Activated T-cell treated with anti-CD3 and anti-CD28 coated beads, Interleukin-2, amount 50 U/mL, for 1 hour (primary cell): ENCODE results near the gene MOBP.

Source experiments
- DNase-seq: peaks from one replicate; pipeline ENCODE4 v3.0.0-alpha.2; 2020

The MOBP gene

DNA sequence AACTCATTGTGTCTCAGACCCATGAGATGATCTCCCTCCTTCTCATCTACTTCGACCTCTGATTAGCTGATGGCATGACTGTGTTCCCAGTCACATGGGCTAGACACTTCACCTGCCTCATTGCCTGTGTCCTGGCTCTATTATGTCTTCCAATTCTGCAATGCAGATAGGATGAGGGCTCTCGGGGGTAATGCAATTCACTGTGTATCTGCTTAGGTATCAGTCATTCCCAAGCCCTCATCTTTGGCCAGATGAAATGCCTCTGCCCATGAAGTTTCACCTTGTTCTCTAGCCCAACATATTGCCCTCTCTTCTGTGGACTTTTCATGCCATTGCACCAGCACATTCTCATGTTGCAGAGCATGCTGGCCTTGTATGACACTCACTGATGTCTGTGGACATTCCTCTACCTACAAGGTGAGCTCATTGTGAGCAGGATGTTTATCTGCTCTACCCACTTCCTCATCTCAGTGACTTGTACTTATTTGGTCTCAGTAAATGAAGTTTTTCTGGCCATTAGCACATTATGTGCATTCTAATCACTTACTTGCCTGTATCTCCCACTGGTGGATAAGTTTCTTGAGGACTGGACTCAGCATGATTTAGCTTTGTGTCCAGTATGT is 32.3 kb downstream of the MOBP start:
- no peak for DNase-seq

- no peak for DNase-seq
Observed at GRCh38 chr3:39501059-39501458, 33.6 kb downstream of the MOBP start.

DNA sequence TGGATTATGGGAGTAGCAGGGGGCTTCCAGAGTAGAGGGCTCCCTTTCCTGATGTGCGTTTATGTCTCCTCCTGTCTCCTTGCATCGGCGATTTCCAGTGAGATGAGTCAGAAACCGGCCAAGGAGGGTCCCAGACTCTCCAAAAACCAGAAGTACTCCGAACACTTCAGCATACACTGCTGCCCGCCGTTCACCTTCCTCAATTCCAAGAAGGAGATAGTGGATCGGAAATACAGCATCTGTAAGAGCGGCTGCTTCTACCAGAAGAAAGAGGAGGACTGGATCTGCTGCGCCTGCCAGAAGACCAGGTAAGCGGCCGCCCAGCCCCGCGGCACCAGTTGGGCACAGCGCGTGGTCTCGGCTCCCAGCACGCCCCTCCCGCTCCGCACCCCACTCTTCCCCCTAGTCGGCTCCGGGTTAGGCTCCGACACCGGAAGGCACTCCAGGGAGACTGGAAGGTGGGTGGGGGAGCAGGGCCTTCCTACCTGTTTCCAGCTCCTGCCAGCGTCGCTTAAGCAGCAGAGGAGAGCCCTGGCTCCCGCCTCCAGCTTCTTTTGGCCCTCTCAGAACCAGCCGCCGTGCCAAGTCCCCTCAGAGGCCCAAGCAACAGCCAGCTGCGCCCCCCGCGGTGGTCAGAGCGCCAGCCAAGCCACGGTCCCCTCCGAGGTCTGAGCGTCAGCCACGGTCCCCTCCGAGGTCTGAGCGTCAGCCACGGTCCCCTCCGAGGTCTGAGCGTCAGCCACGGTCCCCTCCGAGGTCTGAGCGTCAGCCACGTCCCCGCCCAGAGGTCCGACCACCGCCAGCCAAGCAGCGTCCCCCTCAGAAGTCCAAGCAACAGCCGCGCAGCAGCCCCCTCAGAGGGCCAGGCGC is 34.7 kb downstream of the MOBP start:
- no peak for DNase-seq

- no peak for DNase-seq
Observed at GRCh38 chr3:39502838-39503145, 35.3 kb downstream of the MOBP start.

DNA sequence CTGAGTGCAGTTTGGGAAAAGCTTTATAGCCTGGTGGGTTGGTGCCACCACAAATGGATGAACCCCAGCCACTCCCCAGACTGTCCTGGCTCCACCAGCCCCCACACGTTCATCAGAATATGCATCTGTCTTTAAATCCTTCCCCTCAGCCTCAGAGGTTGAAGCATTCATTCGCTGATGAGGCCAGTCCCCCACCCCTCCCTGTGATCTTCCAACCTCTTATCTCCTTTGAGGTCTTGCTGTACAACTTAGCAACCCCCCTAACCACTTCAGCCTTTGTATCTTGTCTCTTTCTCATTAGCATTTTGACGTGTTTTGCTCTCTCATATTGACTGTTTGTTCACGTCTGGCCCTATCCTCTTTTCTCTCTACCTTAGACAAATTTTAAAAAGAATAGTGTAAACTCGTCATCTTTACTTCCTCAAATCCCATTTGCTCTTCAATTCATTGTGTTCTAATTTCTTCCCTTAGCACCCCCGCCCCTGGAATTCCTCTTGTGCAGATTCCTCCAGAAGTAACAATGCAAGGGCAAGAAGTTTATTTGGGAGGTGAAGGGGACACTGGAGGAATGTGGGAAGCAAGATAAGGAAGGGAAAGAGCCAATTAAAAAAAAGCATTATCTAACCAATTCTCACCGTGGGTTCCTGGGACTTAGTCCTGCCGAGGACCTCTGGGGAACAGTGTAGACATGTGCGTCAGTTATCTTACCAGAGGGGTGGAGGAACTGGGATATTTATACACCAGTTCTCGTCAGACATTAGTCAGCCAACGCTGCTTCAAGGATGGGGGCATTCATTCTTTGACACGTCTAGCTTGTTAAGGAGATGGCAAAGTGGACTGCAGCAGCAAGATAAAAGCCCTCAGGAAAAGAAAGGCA is 38.6 kb downstream of the MOBP start:
- DNase-seq, result no peak

DNA sequence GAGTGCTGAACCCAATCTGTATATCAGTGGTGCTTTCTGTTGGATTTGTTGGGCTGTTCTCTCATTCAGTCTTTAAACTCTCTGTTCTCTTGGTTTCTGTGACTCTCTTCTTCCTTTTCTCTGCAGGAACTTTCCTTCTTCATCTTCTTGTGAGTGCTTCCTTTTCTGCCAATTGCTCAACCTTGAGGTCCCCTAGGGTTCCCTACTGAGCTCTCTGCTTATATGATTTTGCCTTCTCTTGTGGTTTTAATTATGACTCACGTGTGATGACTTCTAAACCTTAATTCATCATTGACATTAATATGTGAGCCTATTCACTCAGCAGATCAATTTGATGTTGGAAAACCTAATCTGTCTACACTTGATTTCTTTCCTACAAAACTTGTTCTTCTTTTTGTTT is 39.4 kb downstream of the MOBP start:
- no peak for DNase-seq

DNA sequence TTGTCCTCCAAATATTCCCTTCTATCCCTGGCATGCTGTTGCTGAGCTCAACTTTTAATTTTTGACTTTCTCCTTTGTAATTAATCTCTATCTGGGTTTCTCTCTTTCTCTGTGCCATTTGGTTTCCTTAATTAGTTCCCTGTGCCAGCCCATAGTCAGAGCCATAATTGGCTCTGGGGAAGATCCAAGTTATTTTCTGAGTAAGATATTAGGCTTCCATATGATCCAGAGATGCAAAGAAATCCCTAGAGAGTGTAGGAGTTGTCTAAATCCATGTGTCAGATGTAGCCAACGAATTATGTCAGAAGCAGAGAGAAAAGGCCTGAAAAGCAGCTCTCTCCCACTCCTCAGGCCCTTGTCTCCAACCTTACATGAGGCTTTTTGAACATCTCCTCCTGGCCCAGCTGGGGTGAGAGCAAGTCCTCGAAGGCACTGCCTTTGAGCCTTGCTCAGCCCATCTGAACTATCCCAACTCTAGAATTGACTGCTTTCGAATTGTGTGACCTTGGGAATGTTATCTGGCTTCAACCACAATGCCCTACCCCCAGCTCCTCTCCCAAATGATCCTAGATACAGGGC is 46.4 kb downstream of the MOBP start:
- DNase-seq, result no peak

GRCh38 chr3:39515681-39516441 is 48.4 kb downstream of the MOBP start:
- no peak for DNase-seq

GRCh38 chr3:39519103-39519502 is 51.6 kb downstream of the MOBP start:
- no peak for DNase-seq

DNA sequence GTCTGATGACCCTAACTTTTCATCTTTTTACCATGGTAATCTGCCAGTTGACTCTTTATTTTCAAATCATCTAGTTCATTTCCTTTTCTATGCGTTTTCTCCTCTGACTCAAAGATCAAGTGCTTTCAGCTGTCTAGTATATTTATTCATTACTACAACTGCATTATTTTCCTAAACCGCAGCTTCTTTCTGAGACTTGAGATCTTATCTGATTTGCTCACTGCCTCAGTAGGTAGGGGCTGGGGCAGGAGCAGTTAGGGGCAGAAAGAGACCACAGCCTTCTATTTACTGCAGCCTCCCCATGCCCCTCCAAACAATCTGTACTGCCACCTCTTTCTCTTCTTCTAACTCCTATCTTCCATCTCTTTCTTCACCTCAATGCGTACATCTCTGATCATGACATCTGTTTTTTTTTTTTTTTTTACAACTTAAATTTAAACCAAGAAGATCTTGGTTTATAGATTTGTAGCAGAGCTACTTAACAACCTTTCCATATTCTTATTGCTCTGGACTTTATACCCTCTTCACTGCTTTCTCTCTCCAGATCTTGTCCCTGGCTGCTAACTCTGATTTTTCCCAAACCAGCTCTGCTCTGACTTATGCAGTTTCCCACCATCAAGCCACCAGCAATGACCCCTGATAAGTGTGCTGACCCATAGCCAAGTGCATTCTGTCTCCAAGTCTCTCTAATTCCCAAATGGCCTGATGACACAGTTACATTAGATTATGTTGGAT is 52.2 kb downstream of the MOBP start:
- no peak for DNase-seq

DNA sequence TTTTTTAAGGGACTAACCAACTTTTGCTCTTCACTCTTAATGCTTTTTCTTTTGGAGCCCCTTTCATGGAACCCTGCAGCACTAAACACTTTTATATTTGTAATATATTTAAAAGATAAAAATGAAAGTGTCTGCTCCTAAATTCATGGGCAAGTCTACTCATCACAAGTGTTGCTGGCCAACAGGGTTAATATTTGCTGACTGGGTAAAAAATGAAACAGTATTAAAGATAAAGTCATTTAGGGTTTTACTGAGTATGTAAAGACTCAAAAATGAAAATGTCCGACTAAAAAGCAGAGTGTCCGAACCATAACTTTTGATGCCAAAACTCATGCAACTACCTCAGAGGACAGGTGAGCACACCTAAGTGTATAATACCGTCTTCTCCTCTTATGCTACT is 54.0 kb downstream of the MOBP start:
- DNase-seq, result no peak

GRCh38 chr3:39524107-39524506 is 56.6 kb downstream of the MOBP start:
- no peak for DNase-seq

GRCh38 chr3:39528844-39529243 is 61.4 kb downstream of the MOBP start:
- no peak for DNase-seq

GRCh38 chr3:39529577-39529976 is 62.1 kb downstream of the MOBP start:
- DNase-seq, result no peak

GRCh38 chr3:39531066-39531465 is 63.6 kb downstream of the MOBP start:
- DNase-seq, result no peak

GRCh38 chr3:39531665-39532064 is 64.2 kb downstream of the MOBP start:
- no peak for DNase-seq

DNA sequence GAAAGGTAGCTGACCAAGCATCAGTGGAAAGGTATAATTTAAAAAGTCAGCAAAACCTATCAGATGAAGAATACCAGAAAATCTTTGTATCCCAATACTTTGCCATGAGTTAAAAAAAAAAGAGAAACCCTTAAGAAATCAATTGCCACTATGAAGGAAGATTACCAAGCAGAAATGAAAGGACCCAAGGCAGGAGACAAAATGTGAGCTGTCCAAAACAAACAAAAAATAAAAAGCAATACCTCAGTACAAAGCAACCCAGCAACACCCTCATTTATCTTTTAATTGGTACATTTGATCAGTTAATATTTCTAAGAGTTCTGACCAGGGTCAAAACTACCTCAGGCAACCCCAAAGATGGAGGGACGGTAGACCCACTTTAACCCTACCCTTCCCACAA is 65.3 kb downstream of the MOBP start:
- no peak for DNase-seq

DNA sequence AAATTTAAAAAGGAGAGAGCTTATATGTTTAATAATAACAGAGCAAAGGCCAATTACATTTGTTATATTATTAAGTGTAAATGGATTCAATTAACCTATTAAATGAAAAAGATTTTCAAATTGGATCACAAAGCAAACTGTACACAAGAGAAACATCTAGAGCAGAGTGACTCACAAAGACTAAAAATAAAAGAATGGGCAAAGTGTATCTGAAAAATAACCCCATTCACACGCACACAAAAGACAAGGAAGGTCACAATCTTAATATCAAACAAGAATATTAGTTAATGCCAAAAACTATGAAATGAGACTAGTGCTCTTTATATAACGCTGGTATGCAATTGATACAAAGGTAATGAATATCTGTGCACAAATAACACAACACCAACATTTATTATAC is 65.7 kb downstream of the MOBP start:
- no peak for DNase-seq

- DNase-seq, result no peak
Observed at GRCh38 chr3:39540162-39540921, 72.9 kb downstream of the MOBP start.

DNA sequence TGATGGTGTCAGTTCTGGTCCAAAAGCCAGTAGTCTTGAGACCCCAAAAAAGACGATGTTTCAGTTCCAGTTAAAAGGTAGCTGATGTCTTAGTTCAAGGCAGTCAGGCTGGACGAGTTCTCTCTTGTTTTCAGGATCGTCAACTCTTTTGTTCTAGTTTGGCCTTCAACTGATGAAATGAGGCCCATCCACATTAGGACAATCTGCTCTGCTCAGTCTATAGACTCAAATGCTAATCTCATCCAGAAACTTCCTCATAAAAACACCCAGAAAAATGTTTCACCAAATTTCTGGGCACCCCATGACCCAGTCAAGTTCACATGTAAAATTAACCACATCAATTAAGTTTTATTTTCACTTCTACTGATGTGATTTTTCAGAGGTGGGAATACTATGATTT is 74.0 kb downstream of the MOBP start:
- no peak for DNase-seq

DNA sequence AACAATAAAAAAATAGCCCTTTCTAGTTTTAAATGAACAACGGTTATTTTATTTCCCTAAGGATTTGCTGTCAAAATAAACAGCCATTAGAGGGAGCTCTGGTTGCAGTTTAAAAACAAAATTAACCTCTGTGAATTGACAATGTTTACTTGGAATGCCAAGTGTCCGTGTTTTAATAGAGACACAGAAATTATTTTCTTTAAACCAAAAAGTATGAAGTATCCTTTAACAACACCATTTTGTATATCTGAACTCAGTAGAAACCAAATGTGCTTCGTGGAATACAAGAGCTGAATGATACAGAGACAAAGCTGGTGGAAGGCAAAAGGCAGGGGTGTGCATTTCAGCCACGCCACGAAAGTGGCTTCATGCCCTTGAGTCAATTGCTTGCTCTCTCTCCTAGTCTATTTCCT is 74.4 kb downstream of the MOBP start:
- no peak for DNase-seq
